ENCODE results near the gene EFCAB6.

Gene EFCAB6

GRCh38 chr22:43852573-43853327 lies 40.6 kb upstream of the EFCAB6 start:
- Histone ChIP-seq H3K27me3 (ENCODE audit: control insufficient read depth, insufficient read depth, low read length) (peaks cover 4% of the 10 kb centered on the region), H3K36me3 (ENCODE audit: control insufficient read depth, insufficient read depth, low read length) (no peaks in the 10 kb centered on the region), H3K9ac (ENCODE audit: low read length) (no peak overlapping the region), H3K4me3 (ENCODE audit: low read length) (no peak overlapping the region), H3K4me1 (ENCODE audit: control insufficient read depth, insufficient read depth, low read length) (peaks cover 5% of the 10 kb centered on the region), H3K9me3 (ENCODE audit: control insufficient read depth, low read length) (no peaks in the 10 kb centered on the region)

GRCh38 chr22:43851979-43852307 lies 39.8 kb upstream of the EFCAB6 start:
- Histone ChIP-seq H3K27me3 (ENCODE audit: control insufficient read depth, insufficient read depth, low read length) (peaks cover 4% of the 10 kb centered on the region), H3K4me1 (ENCODE audit: control insufficient read depth, insufficient read depth, low read length) (peaks cover 5% of the 10 kb centered on the region), H3K36me3 (ENCODE audit: control insufficient read depth, insufficient read depth, low read length) (no peaks in the 10 kb centered on the region), H3K9ac (ENCODE audit: low read length) (no peak overlapping the region), H3K9me3 (ENCODE audit: control insufficient read depth, low read length) (no peaks in the 10 kb centered on the region), H3K4me3 (ENCODE audit: low read length) (no peak overlapping the region)

GRCh38 chr22:43851058-43851978 lies 39.2 kb upstream of the EFCAB6 start:
- Histone ChIP-seq H3K4me1 (ENCODE audit: control insufficient read depth, insufficient read depth, low read length) (peaks cover 5% of the 10 kb centered on the region), H3K9me3 (ENCODE audit: control insufficient read depth, low read length) (no peaks in the 10 kb centered on the region), H3K27me3 (ENCODE audit: control insufficient read depth, insufficient read depth, low read length) (peaks cover 4% of the 10 kb centered on the region)

GRCh38 chr22:43850529-43850928 lies 38.4 kb upstream of the EFCAB6 start:
- H3K4me1 ChIP-seq (ENCODE audit: control insufficient read depth, insufficient read depth, low read length) = peaks cover 5% of the 10 kb centered on the region

More at GRCh38 chr22:43851058-43851978, 39.2 kb upstream of the EFCAB6 start:
- no peaks in the 10 kb centered on the region for H3K36me3 ChIP-seq (ENCODE audit: control insufficient read depth, insufficient read depth, low read length)
- no peak overlapping the region for H3K4me3 ChIP-seq (ENCODE audit: low read length)
- H3K9ac ChIP-seq (ENCODE audit: low read length) = no peak overlapping the region

GRCh38 chr22:43849731-43850130 lies 37.6 kb upstream of the EFCAB6 start:
- no peak overlapping the region for H3K9ac ChIP-seq (ENCODE audit: low read length)
- peaks cover 5% of the 10 kb centered on the region for H3K4me1 ChIP-seq (ENCODE audit: control insufficient read depth, insufficient read depth, low read length)
- H3K4me3 ChIP-seq (ENCODE audit: low read length) = no peak overlapping the region
- H3K36me3 ChIP-seq (ENCODE audit: control insufficient read depth, insufficient read depth, low read length) = no peaks in the 10 kb centered on the region
- no peaks in the 10 kb centered on the region for H3K9me3 ChIP-seq (ENCODE audit: control insufficient read depth, low read length)
- H3K27me3 ChIP-seq (ENCODE audit: control insufficient read depth, insufficient read depth, low read length) = peaks cover 4% of the 10 kb centered on the region

More at GRCh38 chr22:43850529-43850928, 38.4 kb upstream of the EFCAB6 start:
- no peaks in the 10 kb centered on the region for H3K36me3 ChIP-seq (ENCODE audit: control insufficient read depth, insufficient read depth, low read length)
- no peaks in the 10 kb centered on the region for H3K9me3 ChIP-seq (ENCODE audit: control insufficient read depth, low read length)
- no peak overlapping the region for H3K9ac ChIP-seq (ENCODE audit: low read length)
- H3K4me3 ChIP-seq (ENCODE audit: low read length) = no peak overlapping the region
- H3K27me3 ChIP-seq (ENCODE audit: control insufficient read depth, insufficient read depth, low read length) = peaks cover 4% of the 10 kb centered on the region

GRCh38 chr22:43848366-43849171 lies 36.5 kb upstream of the EFCAB6 start:
- Histone ChIP-seq H3K27me3 (ENCODE audit: control insufficient read depth, insufficient read depth, low read length) (peaks cover 4% of the 10 kb centered on the region), H3K4me1 (ENCODE audit: control insufficient read depth, insufficient read depth, low read length) (no peaks in the 10 kb centered on the region)

GRCh38 chr22:43847376-43848289 lies 35.5 kb upstream of the EFCAB6 start:
- Histone ChIP-seq H3K27me3 (ENCODE audit: control insufficient read depth, insufficient read depth, low read length) (peaks cover 4% of the 10 kb centered on the region), H3K4me1 (ENCODE audit: control insufficient read depth, insufficient read depth, low read length) (no peaks in the 10 kb centered on the region), H3K9ac (ENCODE audit: low read length) (no peak overlapping the region)

More at GRCh38 chr22:43848366-43849171, 36.5 kb upstream of the EFCAB6 start:
- Histone ChIP-seq H3K9ac (ENCODE audit: low read length) (no peak overlapping the region), H3K9me3 (ENCODE audit: control insufficient read depth, low read length) (no peaks in the 10 kb centered on the region), H3K36me3 (ENCODE audit: control insufficient read depth, insufficient read depth, low read length) (no peaks in the 10 kb centered on the region), H3K4me3 (ENCODE audit: low read length) (no peak overlapping the region)

GRCh38 chr22:43846966-43847365 lies 34.9 kb upstream of the EFCAB6 start:
- H3K27me3 ChIP-seq (ENCODE audit: control insufficient read depth, insufficient read depth, low read length) = peaks cover 4% of the 10 kb centered on the region
- H3K9ac ChIP-seq (ENCODE audit: low read length) = no peak overlapping the region
- H3K4me3 ChIP-seq (ENCODE audit: low read length) = no peak overlapping the region
- H3K4me1 ChIP-seq (ENCODE audit: control insufficient read depth, insufficient read depth, low read length) = no peaks in the 10 kb centered on the region
- H3K36me3 ChIP-seq (ENCODE audit: control insufficient read depth, insufficient read depth, low read length) = no peaks in the 10 kb centered on the region
- H3K9me3 ChIP-seq (ENCODE audit: control insufficient read depth, low read length) = no peaks in the 10 kb centered on the region

More at GRCh38 chr22:43847376-43848289, 35.5 kb upstream of the EFCAB6 start:
- H3K36me3 ChIP-seq (ENCODE audit: control insufficient read depth, insufficient read depth, low read length) = no peaks in the 10 kb centered on the region
- H3K4me3 ChIP-seq (ENCODE audit: low read length) = no peak overlapping the region
- no peaks in the 10 kb centered on the region for H3K9me3 ChIP-seq (ENCODE audit: control insufficient read depth, low read length)

- Histone ChIP-seq H3K9ac (ENCODE audit: low read length) (no peak overlapping the region), H3K4me1 (ENCODE audit: control insufficient read depth, insufficient read depth, low read length) (no peaks in the 10 kb centered on the region), H3K27me3 (ENCODE audit: control insufficient read depth, insufficient read depth, low read length) (peaks cover 4% of the 10 kb centered on the region), H3K4me3 (ENCODE audit: low read length) (no peak overlapping the region), H3K36me3 (ENCODE audit: control insufficient read depth, insufficient read depth, low read length) (no peaks in the 10 kb centered on the region), H3K9me3 (ENCODE audit: control insufficient read depth, low read length) (no peaks in the 10 kb centered on the region)
Observed at GRCh38 chr22:43845981-43846380, 33.9 kb upstream of the EFCAB6 start.

GRCh38 chr22:43844560-43845545 lies 32.7 kb upstream of the EFCAB6 start:
- Histone ChIP-seq H3K9ac (ENCODE audit: low read length) (no peak overlapping the region), H3K27me3 (ENCODE audit: control insufficient read depth, insufficient read depth, low read length) (peaks cover 4% of the 10 kb centered on the region), H3K4me1 (ENCODE audit: control insufficient read depth, insufficient read depth, low read length) (no peaks in the 10 kb centered on the region), H3K36me3 (ENCODE audit: control insufficient read depth, insufficient read depth, low read length) (no peaks in the 10 kb centered on the region), H3K4me3 (ENCODE audit: low read length) (no peak overlapping the region), H3K9me3 (ENCODE audit: control insufficient read depth, low read length) (no peaks in the 10 kb centered on the region)
